Thyroid gland (tissue), 4 donors: ENCODE results near the gene VENTX.

ENCODE experiments used
- POLR2A ChIP-seq, 2 donors: fragments of 450-650 bp; IDR thresholded peaks; one replicate each; pipeline ENCODE4 v1.6.1; 2017; ENCODE audit warnings: antibody characterized with exemption in 2 of 2, mild to moderate bottlenecking in 2 of 2, moderate library complexity in 1 of 2
- TF ChIP-seq, protein P1 (sequence below), 6 experiments: fragments of 200-600 bp in 3 of 6; fragments of 450-650 bp in 3 of 6; sonication (generic) in 3 of 6; IDR thresholded peaks; one replicate each; pipeline ENCODE4 v1.5.1; 2016 to 2019; ENCODE audit warnings: antibody characterized with exemption in 6 of 6, mild to moderate bottlenecking in 2 of 6, inconsistent platforms in 1 of 6, moderate library complexity in 1 of 6

- TF ChIP-seq, protein P1, sequence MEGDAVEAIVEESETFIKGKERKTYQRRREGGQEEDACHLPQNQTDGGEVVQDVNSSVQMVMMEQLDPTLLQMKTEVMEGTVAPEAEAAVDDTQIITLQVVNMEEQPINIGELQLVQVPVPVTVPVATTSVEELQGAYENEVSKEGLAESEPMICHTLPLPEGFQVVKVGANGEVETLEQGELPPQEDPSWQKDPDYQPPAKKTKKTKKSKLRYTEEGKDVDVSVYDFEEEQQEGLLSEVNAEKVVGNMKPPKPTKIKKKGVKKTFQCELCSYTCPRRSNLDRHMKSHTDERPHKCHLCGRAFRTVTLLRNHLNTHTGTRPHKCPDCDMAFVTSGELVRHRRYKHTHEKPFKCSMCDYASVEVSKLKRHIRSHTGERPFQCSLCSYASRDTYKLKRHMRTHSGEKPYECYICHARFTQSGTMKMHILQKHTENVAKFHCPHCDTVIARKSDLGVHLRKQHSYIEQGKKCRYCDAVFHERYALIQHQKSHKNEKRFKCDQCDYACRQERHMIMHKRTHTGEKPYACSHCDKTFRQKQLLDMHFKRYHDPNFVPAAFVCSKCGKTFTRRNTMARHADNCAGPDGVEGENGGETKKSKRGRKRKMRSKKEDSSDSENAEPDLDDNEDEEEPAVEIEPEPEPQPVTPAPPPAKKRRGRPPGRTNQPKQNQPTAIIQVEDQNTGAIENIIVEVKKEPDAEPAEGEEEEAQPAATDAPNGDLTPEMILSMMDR (IDR thresholded peaks at IDR 0.05) = no peak
- no peak for TF ChIP-seq POLR2A (IDR thresholded peaks at IDR 0.05)
Observed at GRCh38 chr10:133260895-133261725, 23.5 kb downstream of the VENTX start.
